ENCODE measurements around the gene TPT1.
"Not testable (repeated sequence)": the region's sequence is repeated elsewhere in the genome, so short reads cannot be mapped to it uniquely, and the experiment has no call there.

- TF ChIP-seq, protein P1, sequence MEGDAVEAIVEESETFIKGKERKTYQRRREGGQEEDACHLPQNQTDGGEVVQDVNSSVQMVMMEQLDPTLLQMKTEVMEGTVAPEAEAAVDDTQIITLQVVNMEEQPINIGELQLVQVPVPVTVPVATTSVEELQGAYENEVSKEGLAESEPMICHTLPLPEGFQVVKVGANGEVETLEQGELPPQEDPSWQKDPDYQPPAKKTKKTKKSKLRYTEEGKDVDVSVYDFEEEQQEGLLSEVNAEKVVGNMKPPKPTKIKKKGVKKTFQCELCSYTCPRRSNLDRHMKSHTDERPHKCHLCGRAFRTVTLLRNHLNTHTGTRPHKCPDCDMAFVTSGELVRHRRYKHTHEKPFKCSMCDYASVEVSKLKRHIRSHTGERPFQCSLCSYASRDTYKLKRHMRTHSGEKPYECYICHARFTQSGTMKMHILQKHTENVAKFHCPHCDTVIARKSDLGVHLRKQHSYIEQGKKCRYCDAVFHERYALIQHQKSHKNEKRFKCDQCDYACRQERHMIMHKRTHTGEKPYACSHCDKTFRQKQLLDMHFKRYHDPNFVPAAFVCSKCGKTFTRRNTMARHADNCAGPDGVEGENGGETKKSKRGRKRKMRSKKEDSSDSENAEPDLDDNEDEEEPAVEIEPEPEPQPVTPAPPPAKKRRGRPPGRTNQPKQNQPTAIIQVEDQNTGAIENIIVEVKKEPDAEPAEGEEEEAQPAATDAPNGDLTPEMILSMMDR (conservative IDR thresholded peaks at IDR 0.05), result not testable (repeated sequence)
- TF ChIP-seq EZH2 (IDR thresholded peaks at IDR 0.05; ENCODE audit: low read depth), result not testable (repeated sequence)
These were observed 41.8 kb upstream of the TPT1 start for GRCh38 chr13:45382739-45383138.
